Parathyroid adenoma (tissue), 2 donors: ENCODE measurements around the gene SMPD3.

Source experiments
- H2AFZ ChIP-seq: fragments of 300-600 bp; sonication (generic); one replicate; pipeline ENCODE4 v1.7.0; 2017; ENCODE audit warnings: antibody characterized with exemption, mild to moderate bottlenecking
- H3K27ac ChIP-seq: fragments of 300-600 bp; sonication (generic); one replicate; pipeline ENCODE4 v1.7.0; 2017
- H3K27me3 ChIP-seq: fragments of 300-600 bp; sonication (generic); one replicate; pipeline ENCODE4 v1.7.0; 2017; ENCODE audit warnings: low read length; ENCODE audit not compliant: control insufficient read depth, insufficient read depth
- H3K36me3 ChIP-seq: fragments of 300-600 bp; sonication (generic); one replicate; pipeline ENCODE4 v1.7.0; 2017; ENCODE audit warnings: low read length; ENCODE audit not compliant: control insufficient read depth, insufficient read depth
- H3K4me1 ChIP-seq: fragments of 300-600 bp; sonication (generic); one replicate; pipeline ENCODE4 v1.7.0; 2017; ENCODE audit warnings: control low read depth
- H3K4me2 ChIP-seq: fragments of 300-600 bp; sonication (generic); one replicate; pipeline ENCODE4 v1.7.0; 2017; ENCODE audit warnings: low read length
- H3K4me3 ChIP-seq: fragments of 300-600 bp; sonication (generic); one replicate; pipeline ENCODE4 v1.7.0; 2017; ENCODE audit warnings: low read depth, low read length
- H3K79me2 ChIP-seq: fragments of 300-600 bp; sonication (generic); one replicate; pipeline ENCODE4 v1.7.0; 2017; ENCODE audit warnings: control low read depth
- H3K9ac ChIP-seq: fragments of 300-600 bp; sonication (generic); one replicate; pipeline ENCODE4 v1.7.0; 2017; ENCODE audit warnings: mild to moderate bottlenecking
- H3K9me3 ChIP-seq: fragments of 300-600 bp; sonication (generic); one replicate; pipeline ENCODE4 v1.7.0; 2017; ENCODE audit warnings: low read length; ENCODE audit not compliant: control insufficient read depth
- CTCF ChIP-seq: fragments of 300-600 bp; sonication (generic); IDR thresholded peaks from one replicate; pipeline ENCODE4 v1.7.0; 2017; ENCODE audit warnings: antibody characterized with exemption, mild to moderate bottlenecking
- donor health status: primary hyperparathyroidism.

Gene SMPD3

GRCh38 chr16:68342620-68343019 is 105.7 kb downstream of the SMPD3 start:
- no peak overlapping the region for H3K9ac ChIP-seq
- TF ChIP-seq CTCF, result no peak
- H3K79me2 ChIP-seq, result peaks cover 2% of the 10 kb centered on the region
- H3K27ac ChIP-seq, result no peak overlapping the region
- no peaks in the 10 kb centered on the region for H3K27me3 ChIP-seq
- H3K4me3 ChIP-seq, result no peak overlapping the region
- H2AFZ ChIP-seq, result no peak overlapping the region
- no peaks in the 10 kb centered on the region for H3K36me3 ChIP-seq
- no peak overlapping the region for H3K4me2 ChIP-seq
- H3K4me1 ChIP-seq, result no peaks in the 10 kb centered on the region
- H3K9me3 ChIP-seq, result no peaks in the 10 kb centered on the region

GRCh38 chr16:68339214-68339613 is 109.1 kb downstream of the SMPD3 start:
- H3K36me3 ChIP-seq, result no peaks in the 10 kb centered on the region
- TF ChIP-seq CTCF, result no peak
- no peak overlapping the region for H3K4me3 ChIP-seq
- H3K9me3 ChIP-seq, result no peaks in the 10 kb centered on the region
- no peak overlapping the region for H3K27ac ChIP-seq
- no peaks in the 10 kb centered on the region for H3K27me3 ChIP-seq
- H3K9ac ChIP-seq, result no peak overlapping the region
- no peaks in the 10 kb centered on the region for H3K4me1 ChIP-seq
- peaks cover 4% of the 10 kb centered on the region for H3K79me2 ChIP-seq
- no peak overlapping the region for H2AFZ ChIP-seq
- no peak overlapping the region for H3K4me2 ChIP-seq

- Histone ChIP-seq H3K4me2 (no peak overlapping the region), H3K4me3 (no peak overlapping the region), H3K36me3 (no peaks in the 10 kb centered on the region), H3K9ac (no peak overlapping the region), H2AFZ (no peak overlapping the region), H3K27ac (no peak overlapping the region), H3K9me3 (no peaks in the 10 kb centered on the region), H3K79me2 (peaks cover 5% of the 10 kb centered on the region), H3K27me3 (no peaks in the 10 kb centered on the region), H3K4me1 (no peaks in the 10 kb centered on the region)
- no peak for TF ChIP-seq CTCF
These were observed 109.8 kb downstream of the SMPD3 start for GRCh38 chr16:68338326-68339119.

- no peak overlapping the region for H3K4me3 ChIP-seq
- no peak overlapping the region for H3K4me2 ChIP-seq
- no peaks in the 10 kb centered on the region for H3K27me3 ChIP-seq
- TF ChIP-seq CTCF, result no peak
- H3K36me3 ChIP-seq, result no peaks in the 10 kb centered on the region
- no peak overlapping the region for H3K27ac ChIP-seq
- H2AFZ ChIP-seq, result no peak overlapping the region
- H3K79me2 ChIP-seq, result peaks cover 5% of the 10 kb centered on the region
- no peak overlapping the region for H3K9ac ChIP-seq
- H3K9me3 ChIP-seq, result no peaks in the 10 kb centered on the region
- no peaks in the 10 kb centered on the region for H3K4me1 ChIP-seq
These were observed 113.1 kb downstream of the SMPD3 start for GRCh38 chr16:68335175-68335574.
